IMR-90 (cell line): ENCODE results near the gene CXCL17. TPM values are rescaled to one million over a fixed set of nuclear protein-coding genes. Genes with fewer than 3 reads are reported as not detected.

Source experiments
- ATAC-seq: fragments of 200-7000 bp; cut with Tn5 transposase; 2 replicates; pipeline ENCODE4 v1.9.1; 2020; ENCODE audit warnings: low read depth, mild to moderate bottlenecking, moderate library complexity
- BruUV-seq: library from RNA; stranded (reverse); fragments of 400-500 nt; replicated peaks from 2 replicates; lab custom pipeline; 2021; lab: Mats Ljungman, UMichigan
- CTCF ChIA-PET: fragments of 300-600 bp; formaldehyde crosslinking; extraction: SDS; loops from one replicate; lab custom pipeline; 2021; ENCODE audit warnings: antibody characterized with exemption; lab: Yijun Ruan, JAX
- POLR2A ChIA-PET: fragments of 300-600 bp; sonication (Branson Sonifier 250); formaldehyde crosslinking; loops from one replicate; lab custom pipeline; 2022; ENCODE audit warnings: antibody characterized with exemption; ENCODE audit not compliant: unreplicated experiment; lab: Charles Lee
- DNase-seq: peaks from one replicate; pipeline ENCODE4 v3.0.0; 2013
- H2AFZ ChIP-seq: replicated peaks from 2 replicates; pipeline ENCODE3; 2013; ENCODE audit warnings: low read length, mild to moderate bottlenecking; ENCODE audit not compliant: poor library complexity
- H2AK5ac ChIP-seq: 2 replicates; pipeline ENCODE4 v1.6.1; 2013; ENCODE audit warnings: low read depth, low read length, inconsistent platforms
- H2AK9ac ChIP-seq: replicated peaks from 2 replicates; pipeline ENCODE3; 2013; ENCODE audit warnings: mild to moderate bottlenecking, low read depth, low read length, moderate library complexity; ENCODE audit not compliant: poor library complexity
- H2BK120ac ChIP-seq: 2 replicates; pipeline ENCODE4 v1.6.1; 2013; ENCODE audit warnings: low read depth, low read length, inconsistent platforms
- H2BK15ac ChIP-seq: 3 replicates; pipeline ENCODE4 v1.6.1; 2013; ENCODE audit warnings: low read depth, low read length, inconsistent platforms
- H2BK20ac ChIP-seq: 2 replicates; pipeline ENCODE4 v1.6.1; 2013; ENCODE audit warnings: low read depth, mild to moderate bottlenecking, inconsistent platforms, low read length, moderate library complexity
- H2BK5ac ChIP-seq: 2 replicates; pipeline ENCODE4 v1.6.1; 2013; ENCODE audit warnings: mild to moderate bottlenecking, low read depth, low read length, inconsistent platforms; ENCODE audit not compliant: poor library complexity, severe bottlenecking
- H3K14ac ChIP-seq: replicated peaks from 2 replicates; pipeline ENCODE4 v1.6.1; 2013; ENCODE audit warnings: low read depth, low read length, inconsistent platforms
- H3K18ac ChIP-seq: 2 replicates; pipeline ENCODE4 v1.6.1; 2013; ENCODE audit warnings: low read depth, low read length, control low read depth
- H3K23ac ChIP-seq: 2 replicates; pipeline ENCODE4 v1.6.1; 2013; ENCODE audit warnings: low read depth, low read length, inconsistent platforms
- H3K27ac ChIP-seq: 2 replicates; pipeline ENCODE4 v1.5.1; 2013; ENCODE audit warnings: mild to moderate bottlenecking, control low read depth, low read length; ENCODE audit not compliant: insufficient read depth
- H3K27me3 ChIP-seq: 2 replicates; pipeline ENCODE4 v1.6.1; 2013; ENCODE audit warnings: low read length; ENCODE audit not compliant: control insufficient read depth, insufficient read depth
- H3K36me3 ChIP-seq: 2 replicates; pipeline ENCODE4 v1.6.1; 2013; ENCODE audit warnings: low read length, mixed read lengths; ENCODE audit not compliant: control insufficient read depth, insufficient read depth
- H3K4ac ChIP-seq: 2 replicates; pipeline ENCODE4 v1.6.1; 2013; ENCODE audit warnings: low read depth, low read length, inconsistent platforms
- H3K4me1 ChIP-seq: 2 replicates; pipeline ENCODE4 v1.6.1; 2013; ENCODE audit warnings: low read length, mixed read lengths; ENCODE audit not compliant: control insufficient read depth, insufficient read depth
- H3K4me2 ChIP-seq: 2 replicates; pipeline ENCODE4 v1.6.1; 2013; ENCODE audit warnings: low read depth, mild to moderate bottlenecking, control low read depth, low read length, moderate library complexity
- H3K4me3 ChIP-seq: 2 replicates; pipeline ENCODE4 v1.5.1; 2013; ENCODE audit warnings: low read depth, mild to moderate bottlenecking, control low read depth, low read length, moderate library complexity; ENCODE audit not compliant: insufficient read depth
- H3K56ac ChIP-seq: 2 replicates; pipeline ENCODE4 v1.6.1; 2013; ENCODE audit warnings: low read length, inconsistent platforms; ENCODE audit not compliant: insufficient read depth; ENCODE audit errors: extremely low read depth
- H3K79me1 ChIP-seq, 2 experiments: 2 replicates each; pipeline ENCODE4 v1.6.1; 2013; ENCODE audit warnings: low read length in 2 of 2, inconsistent platforms in 1 of 2, low read depth in 1 of 2
- H3K9ac ChIP-seq: 2 replicates; pipeline ENCODE4 v1.6.1; 2013; ENCODE audit warnings: low read depth, low read length, control low read depth
- H3K9me1 ChIP-seq: 2 replicates; pipeline ENCODE4 v1.6.1; 2013; ENCODE audit warnings: low read length, inconsistent platforms; ENCODE audit not compliant: insufficient read depth
- H3K9me3 ChIP-seq: 2 replicates; pipeline ENCODE4 v1.6.1; 2013; ENCODE audit warnings: low read length; ENCODE audit not compliant: control insufficient read depth, insufficient read depth
- H4K20me1 ChIP-seq: 2 replicates; pipeline ENCODE4 v1.6.1; 2013; ENCODE audit warnings: low read length, inconsistent platforms; ENCODE audit not compliant: insufficient read depth
- H4K5ac ChIP-seq: 2 replicates; pipeline ENCODE4 v1.6.1; 2013; ENCODE audit warnings: mild to moderate bottlenecking, low read depth, low read length, control low read depth
- H4K8ac ChIP-seq, 2 experiments: 2 replicates each; pipeline ENCODE4 v1.6.1; 2013; ENCODE audit warnings: low read depth in 2 of 2, low read length in 2 of 2, control low read depth in 1 of 2, inconsistent platforms in 1 of 2
- H4K91ac ChIP-seq: 2 replicates; pipeline ENCODE4 v1.6.1; 2013; ENCODE audit warnings: low read depth, low read length, inconsistent platforms; ENCODE audit not compliant: insufficient read depth
- CEBPB ChIP-seq: IDR thresholded peaks from 2 replicates; pipeline ENCODE4 v1.6.1; 2012; ENCODE audit warnings: low read depth, low read length, improper control_type of control experiment
- CHD1 ChIP-seq: IDR thresholded peaks from 2 replicates; pipeline ENCODE4 v1.6.1; 2012; ENCODE audit warnings: low read depth, low read length, improper control_type of control experiment
- ELK1 ChIP-seq: fragments of 150-350 bp; IDR thresholded peaks from 2 replicates; pipeline ENCODE4 v1.6.1; 2016; ENCODE audit warnings: low read depth, mild to moderate bottlenecking, low read length, moderate library complexity, borderline replicate concordance
- FOS ChIP-seq: fragments of 150-350 bp; IDR thresholded peaks from 2 replicates; pipeline ENCODE4 v1.6.1; 2016; ENCODE audit warnings: low read depth, low read length
- MAZ ChIP-seq: IDR thresholded peaks from 2 replicates; pipeline ENCODE4 v1.6.1; 2012; ENCODE audit warnings: low read depth, mild to moderate bottlenecking, low read length, improper control_type of control experiment, moderate library complexity, borderline replicate concordance
- MXI1 ChIP-seq: IDR thresholded peaks from 2 replicates; pipeline ENCODE4 v1.6.1; 2012; ENCODE audit warnings: low read depth, mild to moderate bottlenecking, low read length, moderate library complexity, borderline replicate concordance
- POLR2A ChIP-seq: IDR thresholded peaks from 2 replicates; pipeline ENCODE4 v1.6.1; 2012; ENCODE audit warnings: mild to moderate bottlenecking, low read depth, low read length
- RAD21 ChIP-seq: IDR thresholded peaks from 2 replicates; pipeline ENCODE4 v1.6.1; 2012; ENCODE audit warnings: low read length, improper control_type of control experiment
- RCOR1 ChIP-seq: IDR thresholded peaks from 2 replicates; pipeline ENCODE4 v1.6.1; 2012; ENCODE audit warnings: mild to moderate bottlenecking, low read length, improper control_type of control experiment; ENCODE audit not compliant: insufficient replicate concordance
- RFX5 ChIP-seq: IDR thresholded peaks from 2 replicates; pipeline ENCODE4 v1.8.0; 2012; ENCODE audit warnings: low read depth, mild to moderate bottlenecking, low read length, moderate library complexity
- SMC3 ChIP-seq: fragments of 150-350 bp; IDR thresholded peaks from 2 replicates; pipeline ENCODE4 v1.6.1; 2016; ENCODE audit warnings: low read depth, mild to moderate bottlenecking, antibody characterized with exemption, low read length, moderate library complexity
- USF2 ChIP-seq: fragments of 150-350 bp; IDR thresholded peaks from 2 replicates; pipeline ENCODE4 v1.6.1; 2017; ENCODE audit warnings: mild to moderate bottlenecking, antibody characterized with exemption, low read length, low read depth
- WGBS, 2 experiments: methylation state at CpG; one replicate each; pipeline versions ENCODE4 v1.1.5 to v1.1.7; 2013; ENCODE audit warnings: missing lambda C conversion rate in 2 of 2; ENCODE audit not compliant: insufficient read length in 1 of 2; ENCODE audit errors: extremely low coverage in 2 of 2; 5-methylcytosine and 5-hydroxymethylcytosine counted together
- dilution Hi-C: fragments of 300-500 bp; cut with HindIII; formaldehyde crosslinking; loops from one replicate; pipeline ENCODE4 v1.14.3; 2018; ENCODE audit warnings: low sequenced_read_pairs; ENCODE audit not compliant: unreplicated experiment
- in situ Hi-C: fragments of 300-500 bp; cut with MboI; formaldehyde crosslinking; loops from 3 replicates; pipeline ENCODE4 v1.14.3; 2019; ENCODE audit warnings: low sequenced_read_pairs, inconsistent platforms, mixed read lengths
- intact Hi-C: fragments of 100-400 bp; cut with micrococcal nuclease; formaldehyde crosslinking; loops from 2 replicates; pipeline ENCODE4 v1.10.0; 2022
- polyA plus RNA-seq, 3 experiments: library from polyadenylated mRNA; depleted of rRNA; stranded (reverse); fragments of >200 nt; gene quantifications; 2 replicates each; pipeline ENCODE4 v1.2.3, GENCODE V29; 2012; ENCODE audit warnings: low replicate concordance in 1 of 3
- total RNA-seq: library from RNA; depleted of rRNA; stranded (reverse); fragments of >200 nt; gene quantifications from 2 replicates; pipeline ENCODE4 v1.2.3, GENCODE V29; 2012

Gene CXCL17
- total and polyA plus RNA-seq, 2 of the 4 experiments (the other 2 are of a cell fraction), result not detected

- Histone ChIP-seq H3K4me3 (no peak overlapping the region), H3K18ac (no peak overlapping the region), H2AK5ac (no peak overlapping the region), H4K91ac (no peak overlapping the region), H2BK5ac (no peak overlapping the region), H2BK120ac (no peak overlapping the region), H4K5ac (no peak overlapping the region), H2BK15ac (no peak overlapping the region), H3K79me1 (no peaks in the 10 kb centered on the region), H2AFZ (no peak overlapping the region), H4K20me1 (no peaks in the 10 kb centered on the region), H3K56ac (no peak overlapping the region), H2BK20ac (no peak overlapping the region), H2AK9ac (no peak overlapping the region), H3K4me1 (no peaks in the 10 kb centered on the region), H3K4me2 (no peak overlapping the region), H3K27me3 (peaks cover 13% of the 10 kb centered on the region), H3K9ac (no peak overlapping the region), H3K36me3 (no peaks in the 10 kb centered on the region), H3K27ac (no peak overlapping the region), H3K4ac (no peak overlapping the region), H3K9me1 (no peaks in the 10 kb centered on the region; the same call in 1 of the 2 replicates), H3K23ac (no peak overlapping the region), H3K14ac (no peak overlapping the region), H3K9me3 (no peaks in the 10 kb centered on the region), H4K8ac (no peak overlapping the region)
- no peak for DNase-seq
- no peak for TF ChIP-seq POLR2A
- TF ChIP-seq MAZ, result no peak
- TF ChIP-seq CEBPB, result no peak
- no peak for TF ChIP-seq ELK1
- TF ChIP-seq RFX5, result no peak
- no peak for TF ChIP-seq RCOR1
- TF ChIP-seq USF2, result no peak
- no peak for TF ChIP-seq SMC3
- TF ChIP-seq CHD1, result no peak
- no peak for TF ChIP-seq MXI1
- TF ChIP-seq RAD21, result no peak
- no peak for TF ChIP-seq FOS
- POLR2A ChIA-PET, result no interaction called here
- WGBS, 2 experiments, result no CpG with 5 or more reads among the region's 2 CpGs
- in situ Hi-C loops, result no loop called here
- no peak for ATAC-seq
- dilution Hi-C loops, result no loop called here
- intact Hi-C loops, result no loop called here
- no TSS peak for BruUV-seq
- CTCF ChIA-PET, result no interaction called here
These were observed 34.4 kb upstream of the CXCL17 start for GRCh38 chr19:42477117-42477516.
